SKM-1 (cell line): ENCODE measurements around the gene FMNL1.
A peak's percentile ranks its signal among the peaks of the same experiment; 100 is the strongest.
"Not testable (repeated sequence)": the region's sequence is repeated elsewhere in the genome, so short reads cannot be mapped to it uniquely, and the experiment has no call there.

Experiments
- DNase-seq: peaks from one replicate; lab custom pipeline; 2025; ENCODE audit not compliant: unreplicated experiment; lab: John Stamatoyannopoulos, UW

Gene FMNL1

GRCh38 chr17:45233423-45233924 lies 11.8 kb downstream of the FMNL1 start:
- no peak for DNase-seq

GRCh38 chr17:45234641-45235415 lies 13.1 kb downstream of the FMNL1 start:
- DNase-seq = no peak

GRCh38 chr17:45235416-45236281 lies 14.0 kb downstream of the FMNL1 start:
- DNase-seq = peak; percentile 43

- no peak for DNase-seq
Measured at GRCh38 chr17:45236282-45236606, 14.6 kb downstream of the FMNL1 start.

- no peak for DNase-seq
Measured at GRCh38 chr17:45237686-45238085, 16.0 kb downstream of the FMNL1 start.

- DNase-seq = no peak
Measured at GRCh38 chr17:45238155-45238774, 16.6 kb downstream of the FMNL1 start.

- DNase-seq = no peak
Measured at GRCh38 chr17:45240905-45241327, 19.2 kb downstream of the FMNL1 start.

GRCh38 chr17:45241328-45242028 lies 19.8 kb downstream of the FMNL1 start:
- DNase-seq = no peak

- no peak for DNase-seq
Measured at GRCh38 chr17:45242029-45242414, 20.3 kb downstream of the FMNL1 start.

- DNase-seq = no peak
Measured at GRCh38 chr17:45243750-45244149, 22.1 kb downstream of the FMNL1 start.

GRCh38 chr17:45244725-45245656 lies 23.3 kb downstream of the FMNL1 start:
- no peak for DNase-seq

- no peak for DNase-seq
Measured at GRCh38 chr17:45246338-45246737, 24.7 kb downstream of the FMNL1 start.

GRCh38 chr17:45246861-45247428 lies 25.3 kb downstream of the FMNL1 start:
- DNase-seq = no peak

- DNase-seq = no peak
Measured at GRCh38 chr17:45247429-45248131, 25.9 kb downstream of the FMNL1 start.

GRCh38 chr17:45248132-45248957 lies 26.7 kb downstream of the FMNL1 start:
- no peak for DNase-seq

- no peak for DNase-seq
Measured at GRCh38 chr17:45251931-45252330, 30.2 kb downstream of the FMNL1 start.

GRCh38 chr17:45253237-45253636 lies 31.6 kb downstream of the FMNL1 start:
- not testable (repeated sequence) for DNase-seq

GRCh38 chr17:45253879-45254278 lies 32.2 kb downstream of the FMNL1 start:
- no peak for DNase-seq
